K562 (cell line): ENCODE data around the gene CAMK2G. TPM values are rescaled to one million over a fixed set of nuclear protein-coding genes. Genes with fewer than 3 reads are reported as not detected.

Experiments
- ATAC-seq: fragments of 200-7000 bp; cut with Tn5 transposase; 3 replicates; pipeline ENCODE4 v1.9.1; 2020; ENCODE audit warnings: moderate library complexity
- BruUV-seq: library from RNA; stranded (reverse); fragments of 400-500 nt; replicated peaks from 2 replicates; lab custom pipeline; 2021; lab: Mats Ljungman, UMichigan
- CTCF ChIA-PET: fragments of 300-600 bp; formaldehyde crosslinking; extraction: SDS; loops from one replicate; lab custom pipeline; 2021; ENCODE audit warnings: low intra/inter-chr PET ratio; lab: Yijun Ruan, JAX
- POLR2A ChIA-PET: fragments of 300-600, 350-650 bp; sonication (Branson Sonifier 250); formaldehyde crosslinking; extraction: SDS; loops from one replicate; lab custom pipeline; 2021; ENCODE audit warnings: antibody characterized with exemption, inconsistent platforms; lab: Yijun Ruan, JAX
- DNase-seq, 4 experiments: peaks; one replicate each; pipeline versions ENCODE4 v3.0.0 to v3.0.0-alpha.2; 2011 to 2018; ENCODE audit warnings: low spot score in 3 of 4, mixed read lengths in 3 of 4; ENCODE audit errors: extremely low read depth in 1 of 4
- FAIRE-seq: peaks from 2 replicates; lab custom pipeline; 2011; peaks lifted over from hg19 to GRCh38; lab: Jason Lieb, UNC
- H2AFZ ChIP-seq: 2 replicates; pipeline ENCODE4 v1.6.0; 2011; ENCODE audit warnings: low read depth, low read length, control low read depth, inconsistent platforms
- H3K27ac ChIP-seq: fragments of 200-600 bp; 3 replicates; pipeline ENCODE4 v1.8.0; 2011; ENCODE audit warnings: low read depth, mild to moderate bottlenecking, control low read depth, inconsistent platforms, low read length, moderate library complexity, mixed read lengths; ENCODE audit errors: extremely low read depth
- H3K27me3 ChIP-seq, 2 experiments: fragments of 300-600 bp in 1 of 2; 2 replicates in 1 of 2; 3 replicates in 1 of 2; pipeline versions ENCODE4 v1.6.0 to v1.8.0; 2011; ENCODE audit warnings: inconsistent platforms in 2 of 2, low read length in 2 of 2, mild to moderate bottlenecking in 1 of 2, mixed read lengths in 1 of 2, moderate library complexity in 1 of 2; ENCODE audit not compliant: control insufficient read depth in 2 of 2, insufficient read depth in 2 of 2
- H3K36me3 ChIP-seq: fragments of 300-600 bp; 3 replicates; pipeline ENCODE4 v1.8.0; 2011; ENCODE audit warnings: mild to moderate bottlenecking, low read length, inconsistent platforms; ENCODE audit not compliant: control insufficient read depth, insufficient read depth
- H3K4me1 ChIP-seq, 2 experiments: fragments of 200-600 bp in 1 of 2; replicated peaks in 1 of 2; 2 replicates in 1 of 2; 3 replicates in 1 of 2; pipeline versions ENCODE4 v1.5.1 to v1.8.0; 2011; ENCODE audit warnings: inconsistent platforms in 2 of 2, low read length in 2 of 2, mild to moderate bottlenecking in 1 of 2, mixed read lengths in 1 of 2, moderate library complexity in 1 of 2; ENCODE audit not compliant: control insufficient read depth in 2 of 2, insufficient read depth in 2 of 2
- H3K4me2 ChIP-seq: 2 replicates; pipeline ENCODE4 v1.6.1; 2011; ENCODE audit warnings: low read length, control low read depth, inconsistent platforms, mixed read lengths; ENCODE audit not compliant: insufficient read depth
- H3K4me3 ChIP-seq: fragments of 200-600 bp; sonication (generic), shearing (Covaris generic); 2 replicates; pipeline ENCODE4 v1.5.1; 2016; ENCODE audit warnings: control low read depth, inconsistent platforms
- H3K79me2 ChIP-seq: fragments of 200-600 bp; 3 replicates; pipeline ENCODE4 v1.8.0; 2011; ENCODE audit warnings: low read length, inconsistent platforms; ENCODE audit not compliant: control insufficient read depth, insufficient read depth
- H3K9ac ChIP-seq, 2 experiments: 2 replicates each; pipeline versions ENCODE4 v1.6.0 to v1.6.1; 2011; ENCODE audit warnings: low read depth in 2 of 2, low read length in 2 of 2, control low read depth in 1 of 2, inconsistent platforms in 1 of 2, mild to moderate bottlenecking in 1 of 2, mixed read lengths in 1 of 2; ENCODE audit not compliant: insufficient read depth in 1 of 2
- H3K9me1 ChIP-seq: one replicate; pipeline ENCODE4 v1.6.0; 2011; ENCODE audit warnings: inconsistent platforms, mild to moderate bottlenecking, low read length, moderate library complexity; ENCODE audit not compliant: control insufficient read depth, insufficient read depth
- H3K9me3 ChIP-seq: replicated peaks from 2 replicates; pipeline ENCODE4 v1.5.1; 2011; ENCODE audit warnings: low read depth, low read length, inconsistent platforms; ENCODE audit not compliant: control insufficient read depth, insufficient read depth
- H4K20me1 ChIP-seq: replicated peaks from 2 replicates; pipeline ENCODE4 v1.6.1; 2011; ENCODE audit warnings: low read length, inconsistent platforms, mixed read lengths; ENCODE audit not compliant: control insufficient read depth, insufficient read depth
- CBFB ChIP-seq: sonication (generic); formaldehyde crosslinking; IDR thresholded peaks from 2 replicates; pipeline ENCODE4 v1.4.0; 2020; ENCODE audit warnings: mild to moderate bottlenecking, missing genetic modification reagents
- CBX2 ChIP-seq: fragments of 200-600 bp; sonication (generic); IDR thresholded peaks from one replicate; pipeline ENCODE4 v1.6.1; 2012; ENCODE audit warnings: mild to moderate bottlenecking, low read length, inconsistent platforms; ENCODE audit not compliant: insufficient read depth, poor library complexity, severe bottlenecking
- FOS ChIP-seq: IDR thresholded peaks from 3 replicates; pipeline ENCODE4 v1.6.1; 2011; ENCODE audit not compliant: insufficient read length; ENCODE audit errors: extremely low read depth
- JUND ChIP-seq, 2 experiments: IDR thresholded peaks; 2 replicates in 1 of 2; 3 replicates in 1 of 2; pipeline ENCODE4 v1.6.1; 2011; ENCODE audit warnings: borderline replicate concordance in 2 of 2, low read depth in 2 of 2, low read length in 2 of 2, improper control_type of control experiment in 1 of 2, missing biosample characterization in 1 of 2, missing genetic modification characterization in 1 of 2, missing genetic modification reagents in 1 of 2
- NFXL1 ChIP-seq: fragments of 450-650 bp; formaldehyde crosslinking; IDR thresholded peaks from 2 replicates; pipeline ENCODE4 v1.4.0; 2021; ENCODE audit warnings: mild to moderate bottlenecking
- NFYB ChIP-seq: IDR thresholded peaks from 2 replicates; pipeline ENCODE4 v1.6.1; 2011; ENCODE audit warnings: mild to moderate bottlenecking, moderate library complexity; ENCODE audit not compliant: insufficient read length; ENCODE audit errors: extremely low read depth
- TOE1 ChIP-seq, 2 experiments: fragments of 450-650 bp in 1 of 2; sonication (generic) in 1 of 2; formaldehyde crosslinking in 1 of 2; IDR thresholded peaks; 2 replicates each; pipeline versions ENCODE4 v1.7.1 to v1.8.0; 2016 to 2022; ENCODE audit warnings: borderline replicate concordance in 2 of 2, mild to moderate bottlenecking in 2 of 2, antibody characterized with exemption in 1 of 2, inconsistent platforms in 1 of 2, low read depth in 1 of 2, missing genetic modification reagents in 1 of 2, moderate library complexity in 1 of 2
- USF1 ChIP-seq: sonication (generic); formaldehyde crosslinking; IDR thresholded peaks from 2 replicates; pipeline ENCODE4 v1.9.0; 2022; ENCODE audit warnings: mild to moderate bottlenecking, missing genetic modification reagents
- ZBTB2 ChIP-seq: fragments of 450-650 bp; IDR thresholded peaks from 2 replicates; pipeline ENCODE4 v1.6.1; 2016; ENCODE audit warnings: antibody characterized with exemption
- ZFX ChIP-seq: sonication (generic); formaldehyde crosslinking; IDR thresholded peaks from 2 replicates; pipeline ENCODE4 v1.8.0; 2022; ENCODE audit warnings: mild to moderate bottlenecking, missing genetic modification reagents, moderate library complexity
- WGBS: fragments of 100-300 bp; shearing (Covaris generic); methylation state at CpG from one replicate; pipeline ENCODE4 v1.1.6; 2016; ENCODE audit warnings: low coverage, mixed read lengths; ENCODE audit not compliant: insufficient coverage; ENCODE audit errors: missing lambda C conversion rate; 5-methylcytosine and 5-hydroxymethylcytosine counted together
- in situ Hi-C: fragments of 300-500 bp; cut with MboI; formaldehyde crosslinking; loops from 4 replicates; pipeline ENCODE4 v1.15.0; 2018; ENCODE audit warnings: inconsistent platforms, mixed read lengths
- intact Hi-C: fragments of 100-400 bp; cut with micrococcal nuclease; formaldehyde crosslinking; loops from 2 replicates; pipeline ENCODE4 v1.14.2; 2022
- polyA plus RNA-seq, 8 experiments: library from polyadenylated mRNA; depleted of rRNA in 4 of 8; stranded (reverse) in 5 of 8; unstranded in 3 of 8; fragments of >200 nt; fragmentation: Nextera tagmentation in 2 of 8; fragmentation: Illumina TruSeq in 1 of 8; extraction: Ambion mirVana in 2 of 8; extraction: Trizol in 1 of 8; gene quantifications; 2 replicates each; pipeline versions ENCODE4 v1.2.1 to v1.2.3, GENCODE V29; 2011 to 2014; ENCODE audit warnings: inconsistent platforms in 1 of 8, missing spikeins in 1 of 8
- total RNA-seq, 7 experiments: library from RNA; depleted of rRNA in 6 of 7; stranded (reverse); fragments of >200 nt in 6 of 7; fragmentation: Illumina TruSeq in 2 of 7; extraction: Trizol in 2 of 7; gene quantifications; 2 replicates each; pipeline versions ENCODE4 v1.2.1 to v1.2.3, GENCODE V29; 2011 to 2021; ENCODE audit warnings: low replicate concordance in 1 of 7

Gene CAMK2G
- total and polyA plus RNA-seq, 9 of the 15 experiments (the other 6 are each of a cell fraction or from before 2014, with no cell fraction given), result 9.0 to 37.9 (median 32.6) TPM

GRCh38 chr10:73865107-73865458 lies 9.3 kb downstream of the CAMK2G start:
- H2AFZ ChIP-seq, result no peak overlapping the region
- no peak overlapping the region for H3K27ac ChIP-seq
- H3K9me3 ChIP-seq, result no peaks in the 10 kb centered on the region
- intact Hi-C loops, result no loop called here
- no TSS peak for BruUV-seq
- H3K79me2 ChIP-seq, result peaks cover 5% of the 10 kb centered on the region; the same call in 1 of the 3 replicates
- CTCF ChIA-PET, result no interaction called here
- TF ChIP-seq NFYB, result no peak
- TF ChIP-seq ZFX, result no peak
- TF ChIP-seq CBFB (CRISPR knock-in tag), result no peak
- no peak for TF ChIP-seq JUND (IDR thresholded peaks at IDR 0.05; ENCODE audit: borderline replicate concordance, low read depth, low read length)
- no peak for TF ChIP-seq JUND (tag; IDR thresholded peaks at IDR 0.05; ENCODE audit: borderline replicate concordance, low read depth, low read length)
- no peak for TF ChIP-seq FOS
- no peak for TF ChIP-seq USF1
- TF ChIP-seq CBX2, result no peak
- TF ChIP-seq ZBTB2, result no peak
- no peak for TF ChIP-seq TOE1 (IDR thresholded peaks at IDR 0.05; ENCODE audit: borderline replicate concordance)
- no peak for TF ChIP-seq TOE1 (CRISPR knock-in tag; IDR thresholded peaks at IDR 0.05; ENCODE audit: borderline replicate concordance, low read depth)
- TF ChIP-seq NFXL1 (CRISPR knock-in tag), result no peak
- TF ChIP-seq, all 486 proteins: peak for 0
- H3K9me1 ChIP-seq, result peaks cover 3% of the 10 kb centered on the region
- no peak overlapping the region for H3K4me3 ChIP-seq
- peaks cover 13% of the 10 kb centered on the region; the same call in 1 of the 2 replicates for H4K20me1 ChIP-seq
- peaks cover 82% of the 10 kb centered on the region for H3K36me3 ChIP-seq
- peaks cover 18 to 22% of the 10 kb centered on the region in 2 experiments for H3K4me1 ChIP-seq
- in situ Hi-C loops, result no loop called here
- WGBS, result 91% methylated on average over 4 of the region's 8 CpGs
- no peak overlapping the region for H3K9ac ChIP-seq
- H3K4me2 ChIP-seq, result no peak overlapping the region
- FAIRE-seq (no peak), ATAC-seq (no peak), DNase-seq (no peak)
- POLR2A ChIA-PET, result interaction anchor here (0.7 to 1.7 kb wide), 5 partner anchors 10 to 76 kb away, joined by 3 to 4 read pairs (median 4); no protein-coding TSS in a partner anchor
- no peaks in the 10 kb centered on the region for H3K27me3 ChIP-seq
